GM12864 (cell line): ENCODE measurements around the gene SRGAP3.

Experiments
- DNase-seq: peaks from one replicate; pipeline ENCODE4 v3.0.0-alpha.2; 2011; ENCODE audit warnings: low read depth
- H3K4me3 ChIP-seq: 2 replicates; pipeline ENCODE4 v1.5.1; 2011; ENCODE audit warnings: mild to moderate bottlenecking, low read depth, low read length, control low read depth
- CTCF ChIP-seq: IDR thresholded peaks from 2 replicates; pipeline ENCODE4 v1.5.1; 2011; ENCODE audit warnings: low read depth, mild to moderate bottlenecking, moderate library complexity, low read length, control low read depth, inconsistent platforms; ENCODE audit errors: missing control alignments

SRGAP3 gene

GRCh38 chr3:9062570-9062969 is 186.9 kb downstream of the SRGAP3 start:
- no peak for DNase-seq
- H3K4me3 ChIP-seq = no peak overlapping the region
- TF ChIP-seq CTCF = no peak

GRCh38 chr3:9061634-9062033 is 187.8 kb downstream of the SRGAP3 start:
- no peak for TF ChIP-seq CTCF
- no peak for DNase-seq
- no peak overlapping the region for H3K4me3 ChIP-seq

GRCh38 chr3:9059489-9060400 is 189.7 kb downstream of the SRGAP3 start:
- no peak for DNase-seq
- H3K4me3 ChIP-seq = no peak overlapping the region
- TF ChIP-seq CTCF = no peak

- TF ChIP-seq CTCF = no peak
- H3K4me3 ChIP-seq = no peak overlapping the region
- no peak for DNase-seq
These were observed 192.9 kb downstream of the SRGAP3 start for GRCh38 chr3:9056581-9056980.

- H3K4me3 ChIP-seq = no peak overlapping the region
- no peak for TF ChIP-seq CTCF
- DNase-seq = no peak
These were observed 201.7 kb downstream of the SRGAP3 start for GRCh38 chr3:9047452-9048346.

GRCh38 chr3:9045371-9045770 is 204.1 kb downstream of the SRGAP3 start:
- DNase-seq = no peak
- no peak for TF ChIP-seq CTCF
- no peak overlapping the region for H3K4me3 ChIP-seq
